Stimulated activated effector memory CD8-positive, alpha-beta T cell treated with anti-CD3 and anti-CD28 coated beads, Interleukin-12 subunit alpha, Interleukin-12 subunit beta, amount 100 ng/mL, for 72 hours (primary cell): ENCODE results near the gene CES2.
"Not testable (repeated sequence)": the region's sequence is repeated elsewhere in the genome, so short reads cannot be mapped to it uniquely, and the experiment has no call there.

ENCODE experiments used
- ATAC-seq: fragments of 150-1000 bp; cut with Tn5 transposase; 2 replicates; pipeline ENCODE4 v1.10.0; 2021
- DNase-seq, 2 donors: peaks; one replicate each; pipeline ENCODE4 v3.0.0; 2021 to 2022; ENCODE audit warnings: low spot score in 2 of 2
- H3K27ac Mint-ChIP-seq: one replicate; pipeline ENCODE4 v1.8.0; 2022; ENCODE audit warnings: mild to moderate bottlenecking, mixed read lengths
- H3K36me3 Mint-ChIP-seq: one replicate; pipeline ENCODE4 v1.8.0; 2022; ENCODE audit warnings: mild to moderate bottlenecking, mixed read lengths
- H3K4me1 Mint-ChIP-seq: one replicate; pipeline ENCODE4 v1.8.0; 2022; ENCODE audit warnings: mixed read lengths
- H3K4me3 Mint-ChIP-seq: one replicate; pipeline ENCODE4 v1.8.0; 2022; ENCODE audit warnings: mild to moderate bottlenecking, mixed read lengths
- H3K9me3 Mint-ChIP-seq: one replicate; pipeline ENCODE4 v1.8.0; 2022; ENCODE audit warnings: mixed read lengths

CES2 gene

GRCh38 chr16:66947302-66948065 is 12.2 kb downstream of the CES2 start:
- Mint-ChIP-seq H3K4me1 (peaks cover 23% of the 10 kb centered on the region), H3K9me3 (no peaks in the 10 kb centered on the region), H3K4me3 (peak overlapping the region; percentile 83), H3K36me3 (peaks cover 12% of the 10 kb centered on the region), H3K27ac (no peak overlapping the region)
- DNase-seq (peak; percentile 86 to 94), ATAC-seq (peak; percentile 87)

- DNase-seq (peak in 1 of 2 donors; percentile 65), ATAC-seq (peak; percentile 37)
- H3K27ac Mint-ChIP-seq = peak overlapping the region; percentile 45
- no peaks in the 10 kb centered on the region for H3K9me3 Mint-ChIP-seq
- H3K36me3 Mint-ChIP-seq = peaks cover 4% of the 10 kb centered on the region
- peaks cover 23% of the 10 kb centered on the region for H3K4me1 Mint-ChIP-seq
- peak overlapping the region; percentile 83 for H3K4me3 Mint-ChIP-seq
These were observed 13.0 kb downstream of the CES2 start for GRCh38 chr16:66948134-66948836.

GRCh38 chr16:66948837-66949225 is 13.5 kb downstream of the CES2 start:
- Mint-ChIP-seq H3K9me3 (no peaks in the 10 kb centered on the region), H3K4me1 (peaks cover 25% of the 10 kb centered on the region), H3K36me3 (peaks cover 2% of the 10 kb centered on the region), H3K27ac (peak overlapping the region; percentile 45), H3K4me3 (peak overlapping the region; percentile 83)
- ATAC-seq (no peak), DNase-seq (no peak)

- ATAC-seq = no peak
- Mint-ChIP-seq H3K9me3 (no peaks in the 10 kb centered on the region), H3K4me1 (peaks cover 28% of the 10 kb centered on the region), H3K27ac (no peak overlapping the region), H3K36me3 (peaks cover 5% of the 10 kb centered on the region), H3K4me3 (peak overlapping the region; percentile 10)
- no peak for DNase-seq
These were observed 14.2 kb downstream of the CES2 start for GRCh38 chr16:66949472-66949871.

GRCh38 chr16:66950437-66950836 is 15.1 kb downstream of the CES2 start:
- Mint-ChIP-seq H3K4me3 (no peak overlapping the region), H3K36me3 (peaks cover 5% of the 10 kb centered on the region), H3K9me3 (no peaks in the 10 kb centered on the region), H3K27ac (no peak overlapping the region), H3K4me1 (peaks cover 28% of the 10 kb centered on the region)
- ATAC-seq = peak; percentile 24
- DNase-seq = no peak

- Mint-ChIP-seq H3K4me3 (no peak overlapping the region), H3K27ac (no peak overlapping the region), H3K36me3 (peaks cover 5% of the 10 kb centered on the region), H3K4me1 (peaks cover 28% of the 10 kb centered on the region), H3K9me3 (no peaks in the 10 kb centered on the region)
- DNase-seq (no peak), ATAC-seq (no peak)
These were observed 15.9 kb downstream of the CES2 start for GRCh38 chr16:66950971-66951790.

- Mint-ChIP-seq H3K4me3 (no peak overlapping the region), H3K9me3 (no peaks in the 10 kb centered on the region), H3K27ac (no peak overlapping the region), H3K4me1 (peaks cover 19% of the 10 kb centered on the region), H3K36me3 (peaks cover 5% of the 10 kb centered on the region)
- ATAC-seq = no peak
- DNase-seq = no peak
These were observed 17.3 kb downstream of the CES2 start for GRCh38 chr16:66952430-66953110.

- ATAC-seq (peak; percentile 17), DNase-seq (no peak)
- H3K4me3 Mint-ChIP-seq = no peak overlapping the region
- H3K4me1 Mint-ChIP-seq = peaks cover 14% of the 10 kb centered on the region
- H3K9me3 Mint-ChIP-seq = no peaks in the 10 kb centered on the region
- peaks cover 5% of the 10 kb centered on the region for H3K36me3 Mint-ChIP-seq
- peak overlapping the region; percentile 75 for H3K27ac Mint-ChIP-seq
These were observed 18.3 kb downstream of the CES2 start for GRCh38 chr16:66953462-66954096.

- ATAC-seq (peak; percentile 87), DNase-seq (peak; percentile 64 to 88)
- Mint-ChIP-seq H3K36me3 (peaks cover 5% of the 10 kb centered on the region), H3K9me3 (no peaks in the 10 kb centered on the region), H3K4me1 (peaks cover 11% of the 10 kb centered on the region), H3K4me3 (no peak overlapping the region), H3K27ac (peak overlapping the region; percentile 75)
These were observed 18.9 kb downstream of the CES2 start for GRCh38 chr16:66954097-66954659.

- H3K27ac Mint-ChIP-seq, H3K4me3 Mint-ChIP-seq, H3K36me3 Mint-ChIP-seq, ATAC-seq, DNase-seq, H3K9me3 Mint-ChIP-seq: not testable (repeated sequence)
- H3K4me1 Mint-ChIP-seq = peaks cover 11% of the 10 kb centered on the region
These were observed 20.2 kb downstream of the CES2 start for GRCh38 chr16:66955363-66956153.

GRCh38 chr16:66956154-66956457 is 20.8 kb downstream of the CES2 start:
- not testable (repeated sequence) for H3K27ac Mint-ChIP-seq, ATAC-seq, DNase-seq, H3K9me3 Mint-ChIP-seq, H3K36me3 Mint-ChIP-seq, H3K4me3 Mint-ChIP-seq
- peaks cover 14% of the 10 kb centered on the region for H3K4me1 Mint-ChIP-seq

GRCh38 chr16:66958857-66959703 is 23.8 kb downstream of the CES2 start:
- no peaks in the 10 kb centered on the region for H3K9me3 Mint-ChIP-seq

GRCh38 chr16:66959704-66960161 is 24.4 kb downstream of the CES2 start:
- peak overlapping the region; percentile 41 for H3K27ac Mint-ChIP-seq
- no peak for DNase-seq
- no peaks in the 10 kb centered on the region for H3K9me3 Mint-ChIP-seq
- ATAC-seq = no peak
- no peak overlapping the region for H3K4me3 Mint-ChIP-seq
- H3K36me3 Mint-ChIP-seq = no peaks in the 10 kb centered on the region
- H3K4me1 Mint-ChIP-seq = peaks cover 13% of the 10 kb centered on the region

More at GRCh38 chr16:66958857-66959703, 23.8 kb downstream of the CES2 start:
- Mint-ChIP-seq H3K36me3 (peaks cover under 1% of the 10 kb centered on the region), H3K4me1 (peaks cover 13% of the 10 kb centered on the region), H3K27ac (peak overlapping the region; percentile 41), H3K4me3 (no peak overlapping the region)
- DNase-seq = no peak
- ATAC-seq = no peak
